GM23248 (cell line): ENCODE data around the gene NBPF3. TPM values are rescaled to one million over a fixed set of nuclear protein-coding genes. Genes with fewer than 3 reads are reported as not detected.
"Not testable (repeated sequence)": the region's sequence is repeated elsewhere in the genome, so short reads cannot be mapped to it uniquely, and the experiment has no call there.

Experiments
- DNase-seq: peaks from one replicate; pipeline ENCODE4 v3.0.0-alpha.2; 2015
- H2AFZ ChIP-seq: fragments of 200-600 bp; sonication (generic); 2 replicates; pipeline ENCODE4 v1.6.1; 2016; ENCODE audit warnings: antibody characterized with exemption
- H3F3A ChIP-seq: fragments of 200-600 bp; sonication (generic); 2 replicates; pipeline ENCODE4 v1.6.1; 2016; ENCODE audit warnings: mild to moderate bottlenecking, antibody characterized with exemption, mixed run types; ENCODE audit not compliant: insufficient read depth
- H3K27ac ChIP-seq: fragments of 200-600 bp; sonication (generic); 2 replicates; pipeline ENCODE4 v1.5.1; 2016; ENCODE audit warnings: mild to moderate bottlenecking
- H3K27me3 ChIP-seq: fragments of 200-600 bp; sonication (generic); replicated peaks from 2 replicates; pipeline ENCODE4 v1.6.1; 2016; ENCODE audit warnings: mild to moderate bottlenecking; ENCODE audit not compliant: insufficient read depth
- H3K36me3 ChIP-seq: fragments of 200-600 bp; sonication (generic); 2 replicates; pipeline ENCODE4 v1.6.1; 2016; ENCODE audit warnings: low read depth, mild to moderate bottlenecking
- H3K4me1 ChIP-seq: fragments of 200-600 bp; sonication (generic); 2 replicates; pipeline ENCODE4 v1.6.1; 2016; ENCODE audit warnings: mild to moderate bottlenecking; ENCODE audit not compliant: insufficient read depth
- H3K4me2 ChIP-seq: fragments of 200-600 bp; sonication (generic); one replicate; pipeline ENCODE4 v1.6.1; 2016; ENCODE audit warnings: mild to moderate bottlenecking; ENCODE audit not compliant: unreplicated experiment
- H3K4me3 ChIP-seq: fragments of 200-600 bp; sonication (generic); 2 replicates; pipeline ENCODE4 v1.5.1; 2016; ENCODE audit warnings: mild to moderate bottlenecking
- H3K79me2 ChIP-seq: fragments of 200-600 bp; sonication (generic); 2 replicates; pipeline ENCODE4 v1.6.1; 2016; ENCODE audit warnings: mild to moderate bottlenecking; ENCODE audit not compliant: insufficient read depth
- H3K9ac ChIP-seq: fragments of 200-600 bp; sonication (generic); 2 replicates; pipeline ENCODE4 v1.6.1; 2016; ENCODE audit warnings: mild to moderate bottlenecking
- H3K9me2 ChIP-seq: fragments of 200-600 bp; sonication (generic); 2 replicates; pipeline ENCODE4 v1.6.1; 2016; ENCODE audit warnings: mixed run types, mild to moderate bottlenecking, moderate library complexity; ENCODE audit not compliant: insufficient read depth
- H3K9me3 ChIP-seq: fragments of 200-600 bp; sonication (generic); one replicate; pipeline ENCODE4 v1.6.1; 2017; ENCODE audit warnings: low read depth
- H4K20me1 ChIP-seq: fragments of 200-600 bp; sonication (generic); 2 replicates; pipeline ENCODE4 v1.6.0; 2016; ENCODE audit not compliant: insufficient read depth
- EZH2 ChIP-seq: fragments of 200-600 bp; sonication (generic); IDR thresholded peaks from 2 replicates; pipeline ENCODE4 v1.6.1; 2018; ENCODE audit warnings: antibody characterized with exemption, mild to moderate bottlenecking; ENCODE audit not compliant: insufficient read depth, poor library complexity, severe bottlenecking
- EZH2phosphoT487 ChIP-seq: fragments of 200-600 bp; sonication (generic); IDR thresholded peaks from 2 replicates; pipeline ENCODE4 v1.6.1; 2018; ENCODE audit warnings: antibody characterized with exemption, moderate library complexity, mild to moderate bottlenecking, low read depth; ENCODE audit not compliant: insufficient read depth
- WGBS, 2 experiments: methylation state at CpG; one replicate each; pipeline ENCODE4 v1.1.6; 2015 to 2017; ENCODE audit warnings: low lambda C conversion rate in 2 of 2, low coverage in 1 of 2; ENCODE audit errors: missing lambda C conversion rate in 2 of 2; 5-methylcytosine and 5-hydroxymethylcytosine counted together
- in situ Hi-C: fragments of 300-500 bp; cut with MboI; formaldehyde crosslinking; loops from 2 replicates; pipeline ENCODE4 v1.15.0; 2020
- polyA plus RNA-seq: library from polyadenylated mRNA; unstranded; fragments of >200 nt; fragmentation: Nextera tagmentation; extraction: Ambion mirVana; gene quantifications from 2 replicates; pipeline ENCODE4 v1.2.1, GENCODE V29; 2016
- total RNA-seq: library from RNA; depleted of rRNA; stranded (reverse); fragments of >200 nt; shearing (Covaris generic); gene quantifications from 2 replicates; pipeline ENCODE4 v1.2.3, GENCODE V29; 2014

Gene NBPF3
- total and polyA plus RNA-seq, 2 experiments from 2014 or later = 8.9 to 14.1 TPM

- WGBS, 2 experiments = 6 to 9% methylated on average over 21 to 25 of the region's 74 CpGs
- H3K27ac ChIP-seq, H3K4me2 ChIP-seq, H3K36me3 ChIP-seq, H3K27me3 ChIP-seq, H3K79me2 ChIP-seq, H4K20me1 ChIP-seq, H3F3A ChIP-seq, H3K9ac ChIP-seq, H3K9me2 ChIP-seq, in situ Hi-C loops, H2AFZ ChIP-seq, H3K9me3 ChIP-seq, H3K4me1 ChIP-seq, H3K4me3 ChIP-seq: not testable (repeated sequence)
- peak; percentile 34 for DNase-seq
Measured at GRCh38 chr1:21427798-21428480, 12.0 kb upstream of the NBPF3 start.

GRCh38 chr1:21428481-21429073 lies 11.4 kb upstream of the NBPF3 start:
- DNase-seq, H3K4me2 ChIP-seq, H3K79me2 ChIP-seq, H2AFZ ChIP-seq, H3K9me3 ChIP-seq, H4K20me1 ChIP-seq, H3K9ac ChIP-seq, H3K9me2 ChIP-seq, H3F3A ChIP-seq, H3K27ac ChIP-seq, H3K4me1 ChIP-seq, H3K36me3 ChIP-seq, in situ Hi-C loops, H3K4me3 ChIP-seq, H3K27me3 ChIP-seq: not testable (repeated sequence)
- 57 to 58% methylated on average over 21 to 30 of the region's 66 CpGs for WGBS, 2 experiments

- H3K4me2 ChIP-seq, H3K9me2 ChIP-seq, H2AFZ ChIP-seq, in situ Hi-C loops, H3K4me1 ChIP-seq, DNase-seq, H3K9me3 ChIP-seq, H3K27me3 ChIP-seq, H3K27ac ChIP-seq, H3K36me3 ChIP-seq, H3K79me2 ChIP-seq, H3K4me3 ChIP-seq, H3F3A ChIP-seq, H3K9ac ChIP-seq, H4K20me1 ChIP-seq: not testable (repeated sequence)
- WGBS, 2 experiments = 80 to 93% methylated on average over 1 to 34 of the region's 34 CpGs
Measured at GRCh38 chr1:21429210-21429609, 10.7 kb upstream of the NBPF3 start.

- H3K9me2 ChIP-seq, H3K4me1 ChIP-seq, H3K9ac ChIP-seq, H3K4me2 ChIP-seq, H4K20me1 ChIP-seq, in situ Hi-C loops, H3K27ac ChIP-seq, H3K4me3 ChIP-seq, H3K36me3 ChIP-seq, H3F3A ChIP-seq, H2AFZ ChIP-seq, H3K79me2 ChIP-seq, H3K27me3 ChIP-seq, H3K9me3 ChIP-seq, DNase-seq: not testable (repeated sequence)
- WGBS, 2 experiments = 87% methylated on average over 6 of the region's 6 CpGs
Measured at GRCh38 chr1:21430875-21431274, 9.1 kb upstream of the NBPF3 start.

- no peaks in the 10 kb centered on the region for H3K36me3 ChIP-seq
- no peaks in the 10 kb centered on the region for H3K79me2 ChIP-seq
- H4K20me1 ChIP-seq = no peaks in the 10 kb centered on the region
- H3K27me3 ChIP-seq = no peaks in the 10 kb centered on the region
- in situ Hi-C loops = no loop called here
- H3F3A ChIP-seq = no peaks in the 10 kb centered on the region
- H2AFZ ChIP-seq = no peak overlapping the region
- H3K4me1 ChIP-seq = no peaks in the 10 kb centered on the region
- WGBS, 2 experiments = 79 to 89% methylated on average over 6 to 8 of the region's 8 CpGs
- no peaks in the 10 kb centered on the region for H3K9me2 ChIP-seq
- no peak overlapping the region for H3K27ac ChIP-seq
- no peak for DNase-seq
- no peak overlapping the region for H3K4me3 ChIP-seq
- no peak for TF ChIP-seq EZH2
- no peak for TF ChIP-seq EZH2phosphoT487
- no peaks in the 10 kb centered on the region for H3K9me3 ChIP-seq
- no peak overlapping the region for H3K9ac ChIP-seq
- no peak overlapping the region for H3K4me2 ChIP-seq
Measured at GRCh38 chr1:21434394-21434793, 5.5 kb upstream of the NBPF3 start.
